ENCODE measurements around the gene NRGN.
"Not testable (repeated sequence)": the region's sequence is repeated elsewhere in the genome, so short reads cannot be mapped to it uniquely, and the experiment has no call there.

NRGN gene

GRCh38 chr11:124762105-124762623, 22.4 kb downstream of the NRGN start, which contains the start of gene ESAM:
Gene ESAM (minus strand): TSS chr11:124762290. CDS start chr11:124762154, 136 bp downstream.
- peak within 1 kb of the TSS; percentile 24 for H3K9ac ChIP-seq (ENCODE audit: low read length)
- H3K27ac ChIP-seq (ENCODE audit: low read depth, low read length) = no peak within 1 kb of the TSS
- H3K27me3 ChIP-seq (ENCODE audit: control insufficient read depth, insufficient read depth, low read length) = peaks cover 21% of the 10 kb centered on the region
- H3K4me1 ChIP-seq (ENCODE audit: control insufficient read depth, insufficient read depth, low read length) = peaks cover 6% of the 10 kb centered on the region
- H3K36me3 ChIP-seq (ENCODE audit: control insufficient read depth, insufficient read depth, low read length) = peaks cover 9% of the 10 kb centered on the region
- peak within 1 kb of the TSS; percentile 87 for H3K4me3 ChIP-seq (ENCODE audit: low read length)

DNA sequence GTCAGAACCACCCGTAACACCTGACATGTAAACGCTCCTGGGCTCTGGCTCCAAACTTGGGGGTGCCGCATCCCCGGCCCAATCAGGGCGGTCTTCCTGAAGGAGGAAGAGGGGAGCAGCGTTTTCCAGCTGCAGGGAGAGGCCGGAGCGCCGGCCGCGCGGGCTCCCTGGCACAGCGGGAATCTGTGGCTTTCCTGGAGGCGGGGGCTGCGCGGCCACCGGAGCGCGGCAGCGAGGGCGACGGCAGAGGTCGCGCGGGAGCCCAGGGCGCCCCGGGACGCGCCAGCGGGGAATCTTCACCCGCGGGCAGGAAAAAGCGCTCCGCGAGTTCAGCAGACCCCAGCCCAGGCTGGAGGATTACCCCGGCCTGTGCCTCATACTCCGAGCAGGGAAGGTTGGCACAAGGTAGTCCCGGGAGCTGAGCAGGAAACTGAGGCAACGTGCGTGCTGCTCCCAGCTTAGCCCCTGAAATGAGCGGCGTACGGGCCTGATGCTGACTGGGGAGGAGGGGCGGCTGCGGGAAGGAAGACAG, 22.9 kb downstream of the NRGN start:
- Histone ChIP-seq H3K27ac (ENCODE audit: low read depth, low read length) (no peak overlapping the region), H3K27me3 (ENCODE audit: control insufficient read depth, insufficient read depth, low read length) (peaks cover 21% of the 10 kb centered on the region), H3K4me1 (ENCODE audit: control insufficient read depth, insufficient read depth, low read length) (peaks cover 6% of the 10 kb centered on the region), H3K36me3 (ENCODE audit: control insufficient read depth, insufficient read depth, low read length) (peaks cover 9% of the 10 kb centered on the region), H3K9ac (ENCODE audit: low read length) (peak overlapping the region; percentile 24), H3K4me3 (ENCODE audit: low read length) (peak overlapping the region; percentile 87)

DNA sequence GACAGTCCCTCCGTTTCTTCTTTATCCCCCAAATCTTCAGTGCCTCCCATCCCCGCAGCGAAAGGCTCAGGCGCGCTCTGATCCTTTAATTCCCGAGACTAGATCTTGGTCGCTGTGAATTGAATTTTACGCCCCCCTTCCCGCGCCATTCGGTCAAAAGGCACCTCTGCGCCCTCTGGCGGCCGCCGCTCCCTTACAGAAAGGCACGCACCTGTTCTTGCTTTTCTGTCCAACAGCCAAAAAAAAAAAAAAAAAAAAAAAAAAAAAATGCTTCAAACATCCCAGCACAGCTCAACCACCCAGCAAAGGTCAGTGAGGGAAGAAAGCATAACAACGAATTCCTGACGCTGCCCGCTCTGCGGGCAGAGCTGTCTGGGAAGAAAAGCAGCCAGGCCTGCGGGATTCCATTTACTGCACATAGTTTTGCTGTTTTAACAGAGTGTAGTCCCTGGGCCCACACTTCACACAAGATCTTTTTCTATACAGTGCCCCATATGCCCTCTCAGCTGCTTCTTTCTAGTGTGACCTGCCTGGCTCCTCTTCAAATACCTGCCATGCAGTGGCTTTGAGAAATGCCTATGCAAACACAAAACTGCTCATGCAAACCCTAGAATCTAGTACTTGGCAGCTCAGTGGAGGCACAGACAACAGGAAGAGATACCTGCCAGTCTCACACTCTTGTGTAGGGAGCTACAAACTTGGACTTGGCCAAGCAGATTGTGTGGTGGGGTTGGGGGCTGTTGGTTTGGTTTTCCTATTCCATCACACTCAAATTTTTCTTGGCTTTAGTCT, 23.6 kb downstream of the NRGN start:
- Histone ChIP-seq H3K27ac (ENCODE audit: low read depth, low read length) (no peak overlapping the region), H3K4me1 (ENCODE audit: control insufficient read depth, insufficient read depth, low read length) (peaks cover 6% of the 10 kb centered on the region), H3K27me3 (ENCODE audit: control insufficient read depth, insufficient read depth, low read length) (peaks cover 21% of the 10 kb centered on the region), H3K36me3 (ENCODE audit: control insufficient read depth, insufficient read depth, low read length) (peaks cover 9% of the 10 kb centered on the region), H3K9ac (ENCODE audit: low read length) (peak overlapping the region; percentile 24), H3K4me3 (ENCODE audit: low read length) (peak overlapping the region; percentile 87)

DNA sequence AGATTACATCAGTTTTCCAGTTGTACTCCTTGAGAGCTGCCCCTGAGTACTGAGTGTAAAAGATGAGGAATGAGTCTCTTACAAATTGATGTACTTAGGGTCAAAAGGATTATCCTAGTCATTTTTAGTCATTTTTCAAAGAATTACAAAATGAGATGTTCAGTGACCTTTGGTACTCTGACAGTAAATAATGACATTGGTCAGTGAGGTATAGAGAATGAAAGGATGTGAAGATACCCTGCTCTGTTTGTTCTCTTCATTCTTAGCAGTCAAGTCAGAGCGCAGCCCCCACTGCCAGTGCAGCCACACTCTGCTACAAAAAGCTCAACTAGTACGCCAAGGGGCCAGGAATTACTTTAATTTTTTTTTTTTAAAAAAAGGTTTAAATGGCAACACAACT, 26.4 kb downstream of the NRGN start:
- H3K4me3 ChIP-seq (ENCODE audit: low read length) = no peak overlapping the region
- H3K27ac ChIP-seq (ENCODE audit: low read depth, low read length) = no peak overlapping the region
- H3K4me1 ChIP-seq (ENCODE audit: control insufficient read depth, insufficient read depth, low read length) = peaks cover 3% of the 10 kb centered on the region
- H3K27me3 ChIP-seq (ENCODE audit: control insufficient read depth, insufficient read depth, low read length) = peaks cover 14% of the 10 kb centered on the region
- peaks cover 15% of the 10 kb centered on the region for H3K36me3 ChIP-seq (ENCODE audit: control insufficient read depth, insufficient read depth, low read length)
- no peak overlapping the region for H3K9ac ChIP-seq (ENCODE audit: low read length)

- H3K27me3 ChIP-seq (ENCODE audit: control insufficient read depth, insufficient read depth, low read length) = no peaks in the 10 kb centered on the region
- H3K36me3 ChIP-seq (ENCODE audit: control insufficient read depth, insufficient read depth, low read length) = peaks cover 15% of the 10 kb centered on the region
- no peak overlapping the region for H3K9ac ChIP-seq (ENCODE audit: low read length)
- H3K4me1 ChIP-seq (ENCODE audit: control insufficient read depth, insufficient read depth, low read length) = no peaks in the 10 kb centered on the region
- H3K4me3 ChIP-seq (ENCODE audit: low read length) = no peak overlapping the region
- no peak overlapping the region for H3K27ac ChIP-seq (ENCODE audit: low read depth, low read length)
Observed at GRCh38 chr11:124768914-124769313, 29.2 kb downstream of the NRGN start.

DNA sequence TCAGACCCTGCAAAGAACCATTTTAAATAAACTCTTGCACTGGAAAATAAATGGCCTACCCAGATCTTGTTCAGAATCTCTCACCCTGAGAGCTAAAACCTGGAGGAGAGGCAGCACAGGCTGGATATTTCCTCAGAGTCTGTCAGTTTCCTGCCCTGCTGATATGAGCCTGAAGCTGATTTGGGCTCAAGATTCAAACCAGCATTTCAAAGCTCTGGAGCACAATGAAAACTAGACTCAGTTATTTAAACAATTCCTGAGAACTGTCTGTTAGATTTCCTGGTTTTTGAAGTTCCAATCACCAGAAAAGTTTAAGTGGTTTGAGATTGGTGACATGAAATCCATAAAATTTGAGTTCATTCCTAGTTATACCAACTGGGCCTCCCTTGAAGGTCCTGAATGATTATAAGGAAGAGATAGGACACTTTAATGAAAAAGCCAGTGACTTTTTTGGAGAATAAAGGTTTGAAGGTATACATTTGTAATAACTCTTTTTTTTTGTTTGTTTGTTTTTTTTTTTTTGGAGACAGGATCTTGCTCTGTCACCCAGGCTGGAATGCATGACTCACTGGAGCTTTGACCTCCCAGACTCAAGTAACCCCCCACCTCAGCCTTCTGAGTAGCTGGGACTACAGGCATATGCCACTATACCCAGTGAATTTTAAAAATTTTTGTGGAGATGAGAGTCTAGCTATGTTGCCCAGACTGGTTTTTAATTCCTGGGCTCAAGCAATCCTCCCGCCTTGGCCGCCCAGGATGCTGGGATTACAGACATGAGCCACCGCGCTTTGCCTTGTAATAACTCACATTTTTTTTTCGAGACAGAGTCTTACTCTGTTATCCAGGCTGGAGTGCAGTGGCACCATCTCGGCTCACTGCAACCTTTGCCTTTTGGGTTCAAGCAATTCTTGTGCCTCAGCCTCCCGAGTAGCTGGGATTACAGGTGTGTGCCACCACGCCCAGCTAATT, 30.3 kb downstream of the NRGN start:
- no peak overlapping the region for H3K4me3 ChIP-seq (ENCODE audit: low read length)
- H3K4me1 ChIP-seq (ENCODE audit: control insufficient read depth, insufficient read depth, low read length) = no peaks in the 10 kb centered on the region
- no peaks in the 10 kb centered on the region for H3K27me3 ChIP-seq (ENCODE audit: control insufficient read depth, insufficient read depth, low read length)
- H3K9ac ChIP-seq (ENCODE audit: low read length) = no peak overlapping the region
- H3K27ac ChIP-seq (ENCODE audit: low read depth, low read length) = no peak overlapping the region
- peaks cover 10% of the 10 kb centered on the region for H3K36me3 ChIP-seq (ENCODE audit: control insufficient read depth, insufficient read depth, low read length)

- H3K27me3 ChIP-seq (ENCODE audit: control insufficient read depth, insufficient read depth, low read length); H3K27ac ChIP-seq (ENCODE audit: low read depth, low read length); H3K9ac ChIP-seq (ENCODE audit: low read length); H3K4me1 ChIP-seq (ENCODE audit: control insufficient read depth, insufficient read depth, low read length); H3K36me3 ChIP-seq (ENCODE audit: control insufficient read depth, insufficient read depth, low read length); H3K4me3 ChIP-seq (ENCODE audit: low read length): not testable (repeated sequence)
Observed at GRCh38 chr11:124770959-124771358, 31.2 kb downstream of the NRGN start.

DNA sequence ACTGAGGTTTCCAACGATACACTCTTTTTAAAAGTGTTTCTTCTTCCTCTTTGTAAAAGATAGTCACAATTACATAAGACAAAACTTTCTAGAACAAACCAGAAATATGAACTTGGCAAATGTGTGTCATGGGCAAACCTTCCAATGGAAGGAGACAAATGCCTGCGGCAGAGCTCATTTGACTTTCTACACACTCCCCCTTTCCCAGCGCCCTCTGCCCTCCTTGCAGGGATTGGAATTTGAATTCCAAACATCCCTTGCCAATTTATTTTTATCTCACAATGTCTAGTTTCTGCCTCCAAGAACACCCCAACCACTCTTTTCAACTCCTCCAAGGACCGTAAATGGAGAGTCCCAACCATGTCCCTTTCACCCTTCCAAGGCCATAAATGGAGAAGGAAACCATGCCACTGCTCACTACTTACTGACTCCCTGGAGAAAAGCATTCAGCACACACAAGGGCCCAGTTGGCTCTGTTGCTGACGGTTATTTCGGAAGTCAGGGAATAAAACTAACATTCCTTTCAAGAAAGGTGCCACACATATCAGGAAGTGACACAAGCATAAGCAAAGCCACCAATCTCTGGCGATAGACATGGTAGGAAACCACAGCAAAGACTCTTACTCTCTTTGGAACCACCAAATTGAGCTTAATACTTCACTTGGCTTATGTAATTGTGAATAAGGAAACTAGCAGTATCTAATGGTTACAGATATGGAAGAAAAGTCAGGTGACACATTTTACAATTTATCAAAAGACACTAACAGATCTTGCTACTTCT, 37.3 kb downstream of the NRGN start:
- no peak overlapping the region for H3K9ac ChIP-seq (ENCODE audit: low read length)

GRCh38 chr11:124778281-124778680, 38.5 kb downstream of the NRGN start:
- no peak overlapping the region for H3K27ac ChIP-seq (ENCODE audit: low read depth, low read length)
- no peak overlapping the region for H3K9ac ChIP-seq (ENCODE audit: low read length)
- no peaks in the 10 kb centered on the region for H3K4me1 ChIP-seq (ENCODE audit: control insufficient read depth, insufficient read depth, low read length)
- H3K36me3 ChIP-seq (ENCODE audit: control insufficient read depth, insufficient read depth, low read length) = no peaks in the 10 kb centered on the region
- no peaks in the 10 kb centered on the region for H3K27me3 ChIP-seq (ENCODE audit: control insufficient read depth, insufficient read depth, low read length)
- no peak overlapping the region for H3K4me3 ChIP-seq (ENCODE audit: low read length)

More for the DNA sequence above, 37.3 kb downstream of the NRGN start:
- Histone ChIP-seq H3K4me3 (ENCODE audit: low read length) (no peak overlapping the region), H3K27me3 (ENCODE audit: control insufficient read depth, insufficient read depth, low read length) (no peaks in the 10 kb centered on the region), H3K36me3 (ENCODE audit: control insufficient read depth, insufficient read depth, low read length) (no peaks in the 10 kb centered on the region), H3K27ac (ENCODE audit: low read depth, low read length) (no peak overlapping the region), H3K4me1 (ENCODE audit: control insufficient read depth, insufficient read depth, low read length) (no peaks in the 10 kb centered on the region)

GRCh38 chr11:124779568-124779967, 39.8 kb downstream of the NRGN start:
- H3K36me3 ChIP-seq (ENCODE audit: control insufficient read depth, insufficient read depth, low read length) = no peaks in the 10 kb centered on the region
- no peaks in the 10 kb centered on the region for H3K27me3 ChIP-seq (ENCODE audit: control insufficient read depth, insufficient read depth, low read length)
- no peak overlapping the region for H3K4me3 ChIP-seq (ENCODE audit: low read length)
- no peak overlapping the region for H3K27ac ChIP-seq (ENCODE audit: low read depth, low read length)
- no peak overlapping the region for H3K9ac ChIP-seq (ENCODE audit: low read length)
- H3K4me1 ChIP-seq (ENCODE audit: control insufficient read depth, insufficient read depth, low read length) = no peaks in the 10 kb centered on the region

DNA sequence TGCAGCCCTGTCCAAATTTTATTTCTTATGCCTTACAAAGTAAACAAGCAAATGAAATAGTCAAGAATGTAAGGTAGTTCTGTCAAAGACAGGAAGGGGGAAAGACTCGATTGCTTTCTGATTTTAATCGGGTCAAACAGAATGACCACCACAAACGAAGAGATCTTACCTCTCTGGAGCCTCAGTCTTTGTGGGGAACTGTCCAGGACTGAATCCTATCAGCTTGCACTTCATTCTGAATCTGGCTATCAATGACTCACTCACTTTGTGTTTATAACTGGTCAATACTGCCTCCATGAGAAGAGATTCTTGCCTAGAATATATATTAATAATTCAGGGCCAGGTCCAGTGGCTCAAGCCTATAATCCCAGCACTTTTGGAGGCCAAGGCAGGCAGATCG, 43.3 kb downstream of the NRGN start:
- Histone ChIP-seq H3K27me3 (ENCODE audit: control insufficient read depth, insufficient read depth, low read length) (no peaks in the 10 kb centered on the region), H3K4me3 (ENCODE audit: low read length) (no peak overlapping the region), H3K27ac (ENCODE audit: low read depth, low read length) (no peak overlapping the region), H3K4me1 (ENCODE audit: control insufficient read depth, insufficient read depth, low read length) (no peaks in the 10 kb centered on the region), H3K9ac (ENCODE audit: low read length) (no peak overlapping the region), H3K36me3 (ENCODE audit: control insufficient read depth, insufficient read depth, low read length) (no peaks in the 10 kb centered on the region)

All from rectal smooth muscle tissue (tissue), 1 donor.